ENCODE measurements around the gene CFB. TPM values are rescaled to one million over a fixed set of nuclear protein-coding genes. Genes with fewer than 3 reads are reported as not detected.
"Not testable (repeated sequence)": the region's sequence is repeated elsewhere in the genome, so short reads cannot be mapped to it uniquely, and the experiment has no call there.

The CFB gene
- total and polyA plus RNA-seq, 2 experiments from 2014 or later, result 0.66 to 1.3 TPM

DNA sequence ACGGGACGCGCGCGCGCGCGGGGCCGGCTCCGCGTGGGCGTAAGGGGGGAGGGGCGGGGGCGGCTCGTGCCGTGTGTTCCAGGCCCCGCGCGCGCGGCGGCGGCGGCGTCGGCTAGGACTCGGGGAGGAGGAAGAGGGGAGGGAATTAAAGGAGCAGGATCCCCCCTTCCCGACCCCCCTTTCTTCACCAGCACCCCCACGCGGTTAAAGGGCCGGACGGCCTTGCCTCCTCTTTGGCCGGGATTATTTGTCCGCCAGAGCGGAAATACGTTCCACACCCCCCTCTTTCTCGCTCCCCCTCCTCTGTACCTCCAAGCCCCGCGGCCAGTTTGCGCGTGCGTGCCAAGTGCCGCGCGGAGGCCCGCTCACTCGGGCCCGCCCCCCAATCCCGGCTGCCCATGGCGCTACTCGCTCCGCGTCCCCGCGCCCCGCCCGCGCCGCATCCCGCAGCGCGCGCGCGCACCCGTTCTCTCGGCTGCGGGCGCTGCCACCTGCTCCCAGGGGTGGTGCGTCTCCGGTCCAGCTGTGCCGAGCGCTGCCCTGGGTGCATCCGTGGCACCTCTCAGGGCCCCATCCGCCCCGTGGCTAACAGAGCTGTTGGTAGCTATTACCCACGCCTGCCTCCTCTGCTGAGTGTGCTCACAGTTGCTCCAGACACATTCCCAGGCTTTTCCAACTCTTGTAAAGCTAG, 43.8 kb upstream of the CFB start, which contains the start of gene ZBTB12:
ZBTB12 (minus strand) TSS at position 134 of the 691 bp plus-strand sequence. CDS start 781 bp downstream, outside the sequence.
- peak within 1 kb of the TSS; percentile 83 for H3K4me3 ChIP-seq
- H3K36me3 ChIP-seq, result no peaks in the 10 kb centered on the region
- peaks cover 16% of the 10 kb centered on the region for H3K4me1 ChIP-seq (ENCODE audit: low read depth)
- peak; percentile 98 for DNase-seq (ENCODE audit: low read depth in 1 of 2, low spot score in 1 of 2)
- peak within 1 kb of the TSS; percentile 78 for H3K27ac ChIP-seq
- TF ChIP-seq, protein P1, sequence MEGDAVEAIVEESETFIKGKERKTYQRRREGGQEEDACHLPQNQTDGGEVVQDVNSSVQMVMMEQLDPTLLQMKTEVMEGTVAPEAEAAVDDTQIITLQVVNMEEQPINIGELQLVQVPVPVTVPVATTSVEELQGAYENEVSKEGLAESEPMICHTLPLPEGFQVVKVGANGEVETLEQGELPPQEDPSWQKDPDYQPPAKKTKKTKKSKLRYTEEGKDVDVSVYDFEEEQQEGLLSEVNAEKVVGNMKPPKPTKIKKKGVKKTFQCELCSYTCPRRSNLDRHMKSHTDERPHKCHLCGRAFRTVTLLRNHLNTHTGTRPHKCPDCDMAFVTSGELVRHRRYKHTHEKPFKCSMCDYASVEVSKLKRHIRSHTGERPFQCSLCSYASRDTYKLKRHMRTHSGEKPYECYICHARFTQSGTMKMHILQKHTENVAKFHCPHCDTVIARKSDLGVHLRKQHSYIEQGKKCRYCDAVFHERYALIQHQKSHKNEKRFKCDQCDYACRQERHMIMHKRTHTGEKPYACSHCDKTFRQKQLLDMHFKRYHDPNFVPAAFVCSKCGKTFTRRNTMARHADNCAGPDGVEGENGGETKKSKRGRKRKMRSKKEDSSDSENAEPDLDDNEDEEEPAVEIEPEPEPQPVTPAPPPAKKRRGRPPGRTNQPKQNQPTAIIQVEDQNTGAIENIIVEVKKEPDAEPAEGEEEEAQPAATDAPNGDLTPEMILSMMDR (IDR thresholded peaks at IDR 0.05; ENCODE audit: low read depth, low read length), result no peak
- no peaks in the 10 kb centered on the region for H3K9me3 ChIP-seq (ENCODE audit: low read depth)
- H3K27me3 ChIP-seq, result no peaks in the 10 kb centered on the region

DNA sequence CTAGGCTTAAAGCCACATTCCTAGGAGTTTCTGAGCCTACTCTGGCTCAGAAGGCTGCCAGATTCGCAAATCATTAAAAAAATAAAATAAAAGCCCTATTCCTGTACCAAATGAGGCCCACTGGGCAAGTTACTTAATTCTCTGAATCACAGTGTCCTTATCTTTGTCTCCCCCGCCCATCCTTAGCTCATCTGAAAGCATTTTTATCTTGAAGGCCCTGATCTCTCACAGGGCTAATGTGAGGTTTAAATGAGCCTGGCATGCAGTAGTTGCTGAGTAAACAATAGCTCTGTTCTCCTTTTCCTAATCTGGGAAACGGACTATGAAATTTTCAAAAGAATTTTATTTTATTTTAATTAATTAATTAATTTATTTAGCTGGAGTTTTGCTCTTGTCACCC, 41.9 kb upstream of the CFB start:
- Histone ChIP-seq H3K4me3 (no peak overlapping the region), H3K27ac (no peak overlapping the region), H3K36me3 (no peaks in the 10 kb centered on the region), H3K27me3 (no peaks in the 10 kb centered on the region), H3K9me3 (ENCODE audit: low read depth) (no peaks in the 10 kb centered on the region), H3K4me1 (ENCODE audit: low read depth) (peaks cover 11% of the 10 kb centered on the region)
- DNase-seq (ENCODE audit: low read depth in 1 of 2, low spot score in 1 of 2), result peak in 1 of 2 donors; percentile 58
- TF ChIP-seq, protein P1 (IDR thresholded peaks at IDR 0.05; ENCODE audit: low read depth, low read length), result no peak

DNA sequence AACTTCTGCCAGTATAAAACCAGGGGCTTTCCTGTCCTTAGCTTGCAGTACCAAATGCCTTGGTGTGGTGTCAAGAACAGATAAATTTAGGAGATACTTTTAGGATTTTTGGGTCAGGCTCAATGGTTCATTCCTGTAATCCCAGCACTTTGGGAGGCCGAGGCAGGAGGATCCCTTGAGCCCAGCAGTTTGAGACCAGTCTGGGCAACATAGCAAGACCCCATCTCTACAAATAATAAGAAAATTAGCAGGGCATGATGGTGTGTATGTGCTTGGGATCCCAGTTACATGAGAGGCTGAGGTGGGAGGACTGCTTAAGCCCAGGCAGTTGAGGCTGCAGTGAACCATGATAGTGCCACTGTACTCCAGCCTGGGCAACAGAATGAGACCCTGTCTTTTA, 40.9 kb upstream of the CFB start:
- no peaks in the 10 kb centered on the region for H3K9me3 ChIP-seq (ENCODE audit: low read depth)
- no peak overlapping the region for H3K4me3 ChIP-seq
- no peak for DNase-seq (ENCODE audit: low read depth in 1 of 2, low spot score in 1 of 2)
- H3K27me3 ChIP-seq, result no peaks in the 10 kb centered on the region
- H3K4me1 ChIP-seq (ENCODE audit: low read depth), result peaks cover 2% of the 10 kb centered on the region
- TF ChIP-seq, protein P1 (IDR thresholded peaks at IDR 0.05; ENCODE audit: low read depth, low read length), result no peak
- no peaks in the 10 kb centered on the region for H3K36me3 ChIP-seq
- no peak overlapping the region for H3K27ac ChIP-seq

DNA sequence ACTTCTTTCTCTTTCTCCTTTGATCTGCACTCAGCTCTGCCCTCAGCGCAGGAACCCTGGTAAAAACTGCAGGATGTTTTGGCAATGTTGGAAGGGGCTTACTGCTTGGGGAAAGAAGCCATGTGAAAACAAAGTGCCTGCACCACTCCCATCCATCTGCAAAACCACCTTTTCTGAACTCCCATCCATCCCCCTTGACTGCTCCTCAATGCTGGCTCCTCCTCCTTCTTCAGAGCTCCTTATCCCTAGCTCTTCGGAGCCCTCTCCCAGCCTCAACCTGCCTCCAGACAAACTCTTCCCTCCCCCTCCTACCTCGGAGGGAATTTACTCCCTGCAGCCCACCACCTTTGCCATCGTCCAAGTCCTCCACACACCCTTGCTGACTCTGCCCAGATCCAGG, 39.8 kb upstream of the CFB start:
- H3K27me3 ChIP-seq, result no peaks in the 10 kb centered on the region
- no peak for DNase-seq (ENCODE audit: low read depth in 1 of 2, low spot score in 1 of 2)
- H3K27ac ChIP-seq, result no peak overlapping the region
- peaks cover 2% of the 10 kb centered on the region for H3K4me1 ChIP-seq (ENCODE audit: low read depth)
- no peaks in the 10 kb centered on the region for H3K36me3 ChIP-seq
- H3K4me3 ChIP-seq, result no peak overlapping the region
- H3K9me3 ChIP-seq (ENCODE audit: low read depth), result no peaks in the 10 kb centered on the region
- TF ChIP-seq, protein P1 (IDR thresholded peaks at IDR 0.05; ENCODE audit: low read depth, low read length), result no peak

DNA sequence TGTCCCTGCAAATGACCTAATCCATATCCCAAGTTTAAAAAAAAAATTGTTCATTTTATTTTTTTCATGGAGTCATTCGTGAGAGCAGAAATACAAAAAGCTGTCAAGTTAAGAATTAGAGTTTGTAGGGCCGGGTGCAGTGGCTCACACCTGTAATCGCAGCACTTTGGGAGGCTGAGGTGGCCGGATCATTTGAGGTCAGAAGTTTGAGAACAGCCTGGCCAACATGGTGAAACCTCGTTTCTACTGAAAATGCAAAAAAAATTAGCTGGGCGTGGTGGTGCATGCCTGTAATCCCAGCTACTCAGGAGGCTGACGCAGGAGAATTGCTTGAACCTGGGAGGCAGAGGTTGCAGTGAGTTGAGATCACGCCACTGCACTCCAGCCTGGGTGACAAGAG, 39.2 kb upstream of the CFB start:
- H3K9me3 ChIP-seq (ENCODE audit: low read depth); H3K27me3 ChIP-seq; DNase-seq (ENCODE audit: low read depth in 1 of 2, low spot score in 1 of 2); H3K27ac ChIP-seq; H3K4me3 ChIP-seq; H3K36me3 ChIP-seq; H3K4me1 ChIP-seq (ENCODE audit: low read depth): not testable (repeated sequence)

DNA sequence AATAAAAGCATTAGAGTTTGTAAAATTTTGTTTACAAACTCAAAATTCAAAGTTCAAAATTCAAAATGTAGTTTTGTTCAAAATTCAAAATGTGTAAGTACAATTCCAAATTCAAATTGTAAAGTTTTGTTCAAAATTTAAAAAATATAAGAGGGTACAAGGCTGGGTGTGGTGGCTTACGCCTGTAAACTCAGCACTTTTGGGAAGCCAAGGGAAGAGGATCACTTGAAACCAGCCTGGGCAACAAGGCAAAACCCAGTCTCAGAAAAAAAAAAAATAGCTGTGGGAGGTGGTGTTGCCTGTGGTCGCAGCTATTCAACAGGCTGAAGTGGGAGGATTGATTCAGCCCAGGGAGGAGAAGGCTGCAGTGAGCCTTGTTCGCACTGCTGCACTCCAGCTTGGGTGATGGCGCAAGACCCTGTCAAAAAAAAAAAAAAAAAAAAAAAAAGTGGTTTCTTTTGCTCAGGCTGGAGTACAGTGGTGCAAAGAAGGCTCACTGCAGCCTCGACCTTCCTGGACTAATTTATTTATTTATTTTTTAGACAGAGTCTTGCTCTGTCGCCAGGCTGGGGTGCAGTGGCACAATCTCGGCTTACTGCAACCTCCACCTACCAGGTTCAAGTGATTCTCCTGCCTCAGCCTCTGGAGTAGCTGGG, 38.6 kb upstream of the CFB start:
- Histone ChIP-seq H3K36me3 (no peaks in the 10 kb centered on the region), H3K27ac (no peak overlapping the region), H3K4me3 (no peak overlapping the region), H3K27me3 (no peaks in the 10 kb centered on the region), H3K9me3 (ENCODE audit: low read depth) (no peaks in the 10 kb centered on the region), H3K4me1 (ENCODE audit: low read depth) (no peaks in the 10 kb centered on the region)
- DNase-seq (ENCODE audit: low read depth in 1 of 2, low spot score in 1 of 2), result peak in 1 of 2 donors; percentile 97
- TF ChIP-seq, protein P1 (IDR thresholded peaks at IDR 0.05; ENCODE audit: low read depth, low read length), result no peak

DNA sequence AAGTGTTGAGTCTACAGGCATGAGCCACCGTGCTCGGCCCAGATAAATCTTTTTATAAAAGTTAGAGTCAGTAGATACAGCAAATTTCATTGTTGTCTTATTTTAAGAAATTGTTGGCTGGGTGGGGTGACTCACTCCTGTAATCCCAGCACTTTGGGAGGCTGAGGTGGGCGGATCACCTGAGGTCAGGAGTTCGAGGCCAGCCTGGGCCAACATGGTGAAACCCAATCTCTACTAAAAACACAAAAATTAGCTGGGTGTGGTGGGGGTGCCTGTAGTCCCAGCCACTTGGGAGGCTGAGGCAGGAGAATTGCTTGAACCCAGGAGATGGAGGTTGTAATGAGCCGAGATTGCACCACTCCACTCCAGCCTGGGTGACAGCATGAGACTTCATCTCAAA, 37.6 kb upstream of the CFB start:
- not testable (repeated sequence) for DNase-seq (ENCODE audit: low read depth in 1 of 2, low spot score in 1 of 2); H3K27me3 ChIP-seq

More for the DNA sequence above, 37.6 kb upstream of the CFB start:
- not testable (repeated sequence) for H3K9me3 ChIP-seq (ENCODE audit: low read depth); H3K4me1 ChIP-seq (ENCODE audit: low read depth); H3K27ac ChIP-seq; H3K4me3 ChIP-seq; H3K36me3 ChIP-seq
